OCI-LY7 (cell line): ENCODE results near the gene COL4A2. TPM values are rescaled to one million over a fixed set of nuclear protein-coding genes. Genes with fewer than 3 reads are reported as not detected.

Experiments
- BruUV-seq: library from RNA; stranded (reverse); fragments of 400-500 nt; replicated peaks from 2 replicates; lab custom pipeline; 2021; lab: Mats Ljungman, UMichigan
- CTCF ChIA-PET: fragments of 300-600 bp; sonication (Branson Sonifier 250); formaldehyde crosslinking; loops from one replicate; lab custom pipeline; 2022; ENCODE audit warnings: antibody characterized with exemption; ENCODE audit not compliant: unreplicated experiment; lab: Charles Lee
- POLR2A ChIA-PET: fragments of 300-600 bp; sonication (Branson Sonifier 250); formaldehyde crosslinking; loops from one replicate; lab custom pipeline; 2022; ENCODE audit warnings: antibody characterized with exemption; lab: Charles Lee
- DNase-seq: peaks from one replicate; pipeline ENCODE4 v3.0.0-alpha.2; 2015; ENCODE audit warnings: low spot score
- H2AFZ ChIP-seq: fragments of 200-600 bp; sonication (generic), shearing (Covaris generic); 2 replicates; pipeline ENCODE4 v1.6.1; 2014; ENCODE audit warnings: mild to moderate bottlenecking, antibody characterized with exemption, low read length, moderate library complexity
- H3K27ac ChIP-seq: fragments of 200-600 bp; sonication (generic); 2 replicates; pipeline ENCODE4 v1.5.1; 2014; ENCODE audit warnings: mixed run types, low read depth, mild to moderate bottlenecking, moderate library complexity, low read length, inconsistent platforms; ENCODE audit not compliant: poor library complexity, severe bottlenecking
- H3K36me3 ChIP-seq: fragments of 200-600 bp; sonication (generic); 2 replicates; pipeline ENCODE4 v1.6.1; 2014; ENCODE audit warnings: mild to moderate bottlenecking, antibody characterized with exemption, low read length, moderate library complexity, mixed read lengths; ENCODE audit not compliant: insufficient read depth
- H3K4me1 ChIP-seq: fragments of 200-600 bp; sonication (generic); 2 replicates; pipeline ENCODE4 v1.5.1; 2014; ENCODE audit warnings: mild to moderate bottlenecking, low read length; ENCODE audit not compliant: insufficient read depth, poor library complexity, severe bottlenecking
- H3K4me2 ChIP-seq: fragments of 200-600 bp; sonication (generic); 2 replicates; pipeline ENCODE4 v1.6.1; 2014; ENCODE audit warnings: mild to moderate bottlenecking, low read length
- H3K4me3 ChIP-seq: fragments of 200-600 bp; sonication (generic); 2 replicates; pipeline ENCODE4 v1.5.1; 2014; ENCODE audit warnings: mild to moderate bottlenecking, low read depth, low read length; ENCODE audit not compliant: poor library complexity, severe bottlenecking
- H3K79me2 ChIP-seq: fragments of 200-600 bp; sonication (generic); 2 replicates; pipeline ENCODE4 v1.6.1; 2016; ENCODE audit warnings: low read depth, mild to moderate bottlenecking, low read length, moderate library complexity, mixed read lengths; ENCODE audit not compliant: insufficient read depth
- H3K9me2 ChIP-seq: fragments of 200-600 bp; sonication (generic); 2 replicates; pipeline ENCODE4 v1.6.1; 2016; ENCODE audit warnings: mild to moderate bottlenecking, low read length, mixed read lengths; ENCODE audit not compliant: insufficient read depth
- H3K9me3 ChIP-seq: fragments of 200-600 bp; sonication (generic); 2 replicates; pipeline ENCODE4 v1.6.1; 2014; ENCODE audit warnings: mild to moderate bottlenecking, mixed run types, low read length, mixed read lengths
- H4K20me1 ChIP-seq: fragments of 200-600 bp; sonication (generic); 2 replicates; pipeline ENCODE4 v1.6.1; 2014; ENCODE audit warnings: mild to moderate bottlenecking, antibody characterized with exemption, low read length, moderate library complexity, mixed read lengths; ENCODE audit not compliant: insufficient read depth
- CTCF ChIP-seq: fragments of 200-600 bp; sonication (generic); conservative IDR thresholded peaks from 2 replicates; pipeline ENCODE4 v1.5.1; 2014; ENCODE audit warnings: mild to moderate bottlenecking, antibody characterized with exemption, low read length, moderate library complexity, mixed read lengths
- EZH2phosphoT487 ChIP-seq: fragments of 200-600 bp; sonication (generic); IDR thresholded peaks from 2 replicates; pipeline ENCODE4 v1.6.1; 2018; ENCODE audit warnings: low read depth, borderline replicate concordance, mild to moderate bottlenecking, mixed run types, antibody characterized with exemption, low read length, moderate library complexity, mixed read lengths
- intact Hi-C: fragments of 100-400 bp; cut with micrococcal nuclease; formaldehyde crosslinking; loops from one replicate; pipeline ENCODE4 v1.10.0; 2022; ENCODE audit not compliant: unreplicated experiment
- total RNA-seq, 2 experiments: library from RNA; depleted of rRNA in 1 of 2; stranded (reverse); fragments of >200 nt in 1 of 2; shearing (Covaris generic) in 1 of 2; gene quantifications; 2 replicates each; pipeline ENCODE4 v1.2.3, GENCODE V29; 2014 to 2022

The COL4A2 gene
- total RNA-seq, 2 experiments from 2014 or later = 0.34 TPM; not detected in 1

- Histone ChIP-seq H3K4me3 (no peak overlapping the region), H2AFZ (no peak overlapping the region), H4K20me1 (no peaks in the 10 kb centered on the region), H3K4me1 (no peaks in the 10 kb centered on the region), H3K9me2 (no peaks in the 10 kb centered on the region), H3K36me3 (no peaks in the 10 kb centered on the region), H3K27ac (no peak overlapping the region), H3K79me2 (no peaks in the 10 kb centered on the region), H3K4me2 (no peak overlapping the region), H3K9me3 (no peaks in the 10 kb centered on the region)
- no peak for TF ChIP-seq CTCF
- no peak for TF ChIP-seq EZH2phosphoT487
- ChIA-PET CTCF (no interaction called here), POLR2A (no interaction called here)
- DNase-seq = no peak
- intact Hi-C loops = no loop called here
- no TSS peak for BruUV-seq
Observed at GRCh38 chr13:110388108-110388943, 81.2 kb downstream of the COL4A2 start.

DNA sequence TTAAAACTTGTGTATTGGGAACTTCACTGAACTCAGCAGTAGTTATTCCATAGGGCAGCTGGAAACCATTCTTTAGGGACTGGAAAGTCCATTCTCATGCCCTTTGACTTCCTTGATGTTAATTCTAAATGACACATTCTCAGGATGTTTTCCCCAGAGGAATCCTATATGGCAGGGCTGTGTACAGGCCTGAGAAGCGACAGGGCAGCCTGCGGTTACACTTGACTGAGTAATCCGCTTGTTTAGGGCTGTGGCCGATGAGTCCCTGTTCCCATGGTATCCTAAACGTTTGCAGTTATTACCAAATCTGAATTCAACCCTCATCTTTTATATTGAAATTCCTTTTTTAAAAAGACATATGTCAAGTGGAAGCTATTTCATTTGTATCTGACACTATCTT, 83.5 kb downstream of the COL4A2 start:
- ChIA-PET POLR2A (no interaction called here), CTCF (no interaction called here)
- Histone ChIP-seq H3K4me1 (no peaks in the 10 kb centered on the region), H3K9me2 (no peaks in the 10 kb centered on the region), H3K79me2 (no peaks in the 10 kb centered on the region), H3K4me3 (no peak overlapping the region), H4K20me1 (no peaks in the 10 kb centered on the region), H3K27ac (no peak overlapping the region), H3K4me2 (no peak overlapping the region), H3K36me3 (no peaks in the 10 kb centered on the region), H3K9me3 (no peaks in the 10 kb centered on the region), H2AFZ (no peak overlapping the region)
- no TSS peak for BruUV-seq
- no peak for DNase-seq
- TF ChIP-seq CTCF = no peak
- intact Hi-C loops = no loop called here

DNA sequence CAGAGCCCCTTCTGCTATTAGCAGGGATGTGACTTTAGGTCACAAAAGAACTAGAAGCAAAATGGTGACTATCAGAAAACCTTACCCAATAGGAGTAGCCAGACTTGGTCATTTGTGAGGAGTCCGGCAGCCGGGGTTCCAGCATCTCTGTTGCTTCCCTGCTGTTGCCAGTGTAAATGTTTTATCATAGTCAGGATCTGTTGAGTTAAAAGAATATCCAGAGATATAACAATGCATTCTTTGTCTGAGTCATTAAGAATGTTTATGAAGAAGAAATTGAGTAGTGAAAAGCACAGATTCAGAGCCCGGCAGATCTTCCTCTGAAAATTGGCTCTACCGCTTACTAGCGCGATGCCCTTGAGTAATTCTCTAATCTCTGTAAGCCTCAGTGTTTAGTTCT, 84.2 kb downstream of the COL4A2 start:
- POLR2A ChIA-PET = no interaction called here
- Histone ChIP-seq H4K20me1 (no peaks in the 10 kb centered on the region), H3K27ac (no peak overlapping the region), H3K9me2 (no peaks in the 10 kb centered on the region), H3K36me3 (no peaks in the 10 kb centered on the region), H3K4me2 (no peak overlapping the region), H3K4me3 (no peak overlapping the region), H3K79me2 (no peaks in the 10 kb centered on the region), H3K9me3 (no peaks in the 10 kb centered on the region), H3K4me1 (no peaks in the 10 kb centered on the region), H2AFZ (no peak overlapping the region)
- TF ChIP-seq CTCF = no peak
- no peak for TF ChIP-seq EZH2phosphoT487
- BruUV-seq = no TSS peak
- CTCF ChIA-PET = no interaction called here
- no peak for DNase-seq
- intact Hi-C loops = no loop called here
